Caco-2 (cell line): ENCODE results near the gene GPATCH2. TPM values are rescaled to one million over a fixed set of nuclear protein-coding genes. Genes with fewer than 3 reads are reported as not detected.

Experiments
- BruUV-seq: library from RNA; stranded (reverse); fragments of 400-500 nt; replicated peaks from 2 replicates; lab custom pipeline; 2021; lab: Mats Ljungman, UMichigan
- CTCF ChIA-PET: fragments of 300-600 bp; sonication (Branson Sonifier 250); formaldehyde crosslinking; loops from one replicate; lab custom pipeline; 2022; ENCODE audit warnings: antibody characterized with exemption; lab: Charles Lee
- POLR2A ChIA-PET: fragments of 300-600 bp; sonication (Branson Sonifier 250); formaldehyde crosslinking; loops from one replicate; lab custom pipeline; 2022; ENCODE audit warnings: antibody characterized with exemption; lab: Charles Lee
- DNase-seq, 2 experiments: peaks; one replicate each; pipeline versions ENCODE4 v3.0.0 to v3.0.0-alpha.2; 2020 to 2022
- H3K27me3 ChIP-seq: replicated peaks from 2 replicates; pipeline ENCODE4 v1.6.0; 2011; ENCODE audit warnings: low read length; ENCODE audit not compliant: control insufficient read depth, insufficient read depth
- H3K36me3 ChIP-seq: 2 replicates; pipeline ENCODE4 v1.5.1; 2011; ENCODE audit warnings: low read length; ENCODE audit not compliant: control insufficient read depth, insufficient read depth
- H3K4me1 ChIP-seq: fragments of 250-450 bp; sonication (Bioruptor Pico); 2 replicates; pipeline ENCODE4 v1.5.1; 2020; ENCODE audit warnings: mild to moderate bottlenecking
- H3K4me3 ChIP-seq: 2 replicates; pipeline ENCODE4 v1.5.1; 2011; ENCODE audit warnings: low read depth, mild to moderate bottlenecking, control low read depth, low read length
- H3K9me3 ChIP-seq: fragments of 250-450 bp; sonication (Bioruptor Pico); 2 replicates; pipeline ENCODE4 v1.5.1; 2020; ENCODE audit warnings: mild to moderate bottlenecking, moderate library complexity
- H3K27ac Mint-ChIP-seq: one replicate; pipeline ENCODE4 v1.8.0; 2022; ENCODE audit warnings: mixed read lengths; ENCODE audit not compliant: unreplicated experiment
- H3K27me3 Mint-ChIP-seq: one replicate; pipeline ENCODE4 v1.8.0; 2022; ENCODE audit warnings: mixed read lengths; ENCODE audit not compliant: insufficient read depth, unreplicated experiment
- H3K36me3 Mint-ChIP-seq: one replicate; pipeline ENCODE4 v1.8.0; 2022; ENCODE audit warnings: mild to moderate bottlenecking, mixed read lengths; ENCODE audit not compliant: insufficient read depth, unreplicated experiment
- H3K4me1 Mint-ChIP-seq: one replicate; pipeline ENCODE4 v1.8.0; 2022; ENCODE audit warnings: low read depth, mixed read lengths; ENCODE audit not compliant: unreplicated experiment
- H3K4me3 Mint-ChIP-seq: one replicate; pipeline ENCODE4 v1.8.0; 2022; ENCODE audit warnings: mild to moderate bottlenecking, moderate library complexity, mixed read lengths; ENCODE audit not compliant: unreplicated experiment
- H3K9me3 Mint-ChIP-seq: one replicate; pipeline ENCODE4 v1.8.0; 2022; ENCODE audit warnings: mixed read lengths; ENCODE audit not compliant: unreplicated experiment
- CTCF ChIP-seq, 2 experiments: fragments of 200-600 bp in 1 of 2; IDR thresholded peaks; 1 replicate in 1 of 2; 2 replicates in 1 of 2; pipeline versions ENCODE4 v1.5.1 to v1.8.0; 2011 to 2022; ENCODE audit warnings: antibody characterized with exemption in 1 of 2, control low read depth in 1 of 2, inconsistent platforms in 1 of 2, low read depth in 1 of 2, low read length in 1 of 2, mild to moderate bottlenecking in 1 of 2, moderate library complexity in 1 of 2; ENCODE audit not compliant: insufficient read depth in 1 of 2, severe bottlenecking in 1 of 2, unreplicated experiment in 1 of 2
- intact Hi-C: fragments of 100-400 bp; cut with micrococcal nuclease; formaldehyde crosslinking; loops from one replicate; pipeline ENCODE4 v1.10.0; 2022; ENCODE audit not compliant: unreplicated experiment
- total RNA-seq: library from RNA; stranded (reverse); gene quantifications from 2 replicates; pipeline ENCODE4 v1.2.3, GENCODE V29; 2022

GPATCH2 gene
- total RNA-seq, 1 experiment from 2014 or later: 13.2 TPM

- no peaks in the 10 kb centered on the region for H3K36me3 Mint-ChIP-seq
- Histone ChIP-seq H3K27me3 (no peaks in the 10 kb centered on the region), H3K36me3 (no peaks in the 10 kb centered on the region), H3K9me3 (no peaks in the 10 kb centered on the region), H3K4me1 (no peaks in the 10 kb centered on the region), H3K4me3 (no peak overlapping the region)
- H3K4me1 Mint-ChIP-seq: no peaks in the 10 kb centered on the region
- BruUV-seq: no TSS peak
- no peaks in the 10 kb centered on the region for H3K27me3 Mint-ChIP-seq
- no peak overlapping the region for H3K4me3 Mint-ChIP-seq
- H3K27ac Mint-ChIP-seq: no peak overlapping the region
- ChIA-PET CTCF (no interaction called here), POLR2A (no interaction called here)
- TF ChIP-seq CTCF (IDR thresholded peaks at IDR 0.05; ENCODE audit: insufficient read depth in 1 of 2, low read depth in 1 of 2, low read length in 1 of 2, severe bottlenecking in 1 of 2, unreplicated experiment in 1 of 2): no peak
- DNase-seq: no peak
- intact Hi-C loops: no loop called here
- H3K9me3 Mint-ChIP-seq: peaks cover 2% of the 10 kb centered on the region
These were observed 146.0 kb downstream of the GPATCH2 start for GRCh38 chr1:217484871-217485270.

GRCh38 chr1:217482356-217483102, 148.4 kb downstream of the GPATCH2 start:
- H3K4me1 Mint-ChIP-seq: no peaks in the 10 kb centered on the region
- H3K27me3 ChIP-seq: no peaks in the 10 kb centered on the region
- peaks cover 10% of the 10 kb centered on the region for H3K9me3 Mint-ChIP-seq
- no peak overlapping the region for H3K4me3 ChIP-seq
- no TSS peak for BruUV-seq
- no peak for TF ChIP-seq CTCF (IDR thresholded peaks at IDR 0.05; ENCODE audit: insufficient read depth in 1 of 2, low read depth in 1 of 2, low read length in 1 of 2, severe bottlenecking in 1 of 2, unreplicated experiment in 1 of 2)
- no peaks in the 10 kb centered on the region for H3K27me3 Mint-ChIP-seq
- CTCF ChIA-PET: no interaction called here
- DNase-seq: no peak
- H3K27ac Mint-ChIP-seq: no peak overlapping the region
- no peaks in the 10 kb centered on the region for H3K36me3 ChIP-seq
- H3K9me3 ChIP-seq: no peaks in the 10 kb centered on the region
- H3K4me1 ChIP-seq: no peaks in the 10 kb centered on the region
- H3K36me3 Mint-ChIP-seq: no peaks in the 10 kb centered on the region
- intact Hi-C loops: no loop called here
- no peak overlapping the region for H3K4me3 Mint-ChIP-seq
- POLR2A ChIA-PET: no interaction called here

- no peak for TF ChIP-seq CTCF (IDR thresholded peaks at IDR 0.05; ENCODE audit: insufficient read depth in 1 of 2, low read depth in 1 of 2, low read length in 1 of 2, severe bottlenecking in 1 of 2, unreplicated experiment in 1 of 2)
- Mint-ChIP-seq H3K27ac (no peak overlapping the region), H3K27me3 (no peaks in the 10 kb centered on the region), H3K9me3 (peaks cover 10% of the 10 kb centered on the region), H3K36me3 (no peaks in the 10 kb centered on the region), H3K4me1 (no peaks in the 10 kb centered on the region), H3K4me3 (no peak overlapping the region)
- no TSS peak for BruUV-seq
- Histone ChIP-seq H3K36me3 (no peaks in the 10 kb centered on the region), H3K4me1 (no peaks in the 10 kb centered on the region), H3K27me3 (no peaks in the 10 kb centered on the region), H3K9me3 (no peaks in the 10 kb centered on the region), H3K4me3 (no peak overlapping the region)
- ChIA-PET POLR2A (no interaction called here), CTCF (no interaction called here)
- DNase-seq: no peak
- intact Hi-C loops: no loop called here
These were observed 152.4 kb downstream of the GPATCH2 start for GRCh38 chr1:217478450-217478849.
